Muscle layer of duodenum (tissue), 2 donors: ENCODE results near the gene A1CF.
"Not testable (repeated sequence)": the region's sequence is repeated elsewhere in the genome, so short reads cannot be mapped to it uniquely, and the experiment has no call there.

Experiments
- H3K27ac ChIP-seq: one replicate; pipeline ENCODE4 v1.7.0; 2013; ENCODE audit warnings: mild to moderate bottlenecking, low read length
- H3K27me3 ChIP-seq: one replicate; pipeline ENCODE4 v1.7.0; 2013; ENCODE audit warnings: low read depth, mild to moderate bottlenecking, control low read depth, low read length
- H3K36me3 ChIP-seq, 2 donors: one replicate each; pipeline ENCODE4 v1.7.0; 2013; ENCODE audit warnings: low read length in 2 of 2, control low read depth in 1 of 2, mild to moderate bottlenecking in 1 of 2; ENCODE audit not compliant: insufficient read depth in 2 of 2, control insufficient read depth in 1 of 2
- H3K4me1 ChIP-seq, 2 donors: one replicate each; pipeline ENCODE4 v1.7.0; 2013; ENCODE audit warnings: low read length in 2 of 2, mild to moderate bottlenecking in 2 of 2, control low read depth in 1 of 2, moderate library complexity in 1 of 2; ENCODE audit not compliant: insufficient read depth in 2 of 2, control insufficient read depth in 1 of 2
- H3K4me3 ChIP-seq, 2 donors: one replicate each; pipeline ENCODE4 v1.7.0; 2013; ENCODE audit warnings: low read length in 2 of 2, low read depth in 1 of 2, mild to moderate bottlenecking in 1 of 2
- H3K9me3 ChIP-seq, 2 donors: one replicate each; pipeline ENCODE4 v1.7.0; 2013; ENCODE audit warnings: low read length in 2 of 2, control low read depth in 1 of 2, mild to moderate bottlenecking in 1 of 2; ENCODE audit not compliant: control insufficient read depth in 1 of 2
- donor health status: healthy.

A1CF gene

DNA sequence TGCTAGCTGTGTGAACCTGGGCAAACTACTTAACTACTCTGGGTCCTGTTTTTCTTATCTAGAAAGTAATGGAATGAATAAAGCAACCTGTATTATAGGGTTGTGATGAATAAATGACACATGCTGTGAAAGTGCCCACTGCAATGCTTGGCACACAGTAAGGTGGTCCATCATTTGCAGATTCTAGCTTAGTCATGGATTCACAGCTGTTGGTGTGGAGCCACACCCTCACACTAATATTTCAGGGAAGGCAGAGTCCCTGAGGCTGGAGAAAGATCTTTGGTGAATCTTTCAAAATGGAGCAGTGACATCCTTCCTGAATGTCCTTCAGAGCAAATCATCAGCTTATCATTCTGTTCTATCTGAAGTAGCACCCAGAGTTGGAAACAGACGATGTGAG is 60.6 kb downstream of the A1CF start:
- Histone ChIP-seq H3K4me3 (no peak overlapping the region), H3K27ac (no peak overlapping the region), H3K27me3 (no peaks in the 10 kb centered on the region), H3K4me1 (no peaks in the 10 kb centered on the region), H3K36me3 (no peaks in the 10 kb centered on the region), H3K9me3 (no peaks in the 10 kb centered on the region)

DNA sequence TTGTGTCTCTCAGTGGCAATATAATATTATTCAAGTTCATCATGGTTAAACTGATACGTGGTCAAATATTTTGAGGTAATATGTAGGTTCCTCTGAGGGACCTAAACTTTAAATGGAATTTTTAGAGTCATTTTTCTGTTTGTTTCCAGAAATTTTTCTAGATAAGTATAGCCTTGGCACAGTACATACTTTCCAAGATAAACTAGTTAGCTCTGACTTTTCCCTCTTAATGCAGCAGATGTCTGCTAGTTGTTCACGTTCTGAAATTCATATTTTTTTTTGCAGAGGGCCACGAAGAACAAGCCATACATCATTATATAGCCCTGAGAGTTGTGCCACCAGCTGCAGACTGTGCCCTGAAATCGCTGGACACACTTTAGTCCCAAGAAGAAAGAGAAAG is 61.6 kb downstream of the A1CF start:
- Histone ChIP-seq H3K36me3 (no peaks in the 10 kb centered on the region), H3K4me3 (no peak overlapping the region), H3K27me3 (no peaks in the 10 kb centered on the region), H3K27ac (no peak overlapping the region), H3K9me3 (no peaks in the 10 kb centered on the region), H3K4me1 (no peaks in the 10 kb centered on the region)

DNA sequence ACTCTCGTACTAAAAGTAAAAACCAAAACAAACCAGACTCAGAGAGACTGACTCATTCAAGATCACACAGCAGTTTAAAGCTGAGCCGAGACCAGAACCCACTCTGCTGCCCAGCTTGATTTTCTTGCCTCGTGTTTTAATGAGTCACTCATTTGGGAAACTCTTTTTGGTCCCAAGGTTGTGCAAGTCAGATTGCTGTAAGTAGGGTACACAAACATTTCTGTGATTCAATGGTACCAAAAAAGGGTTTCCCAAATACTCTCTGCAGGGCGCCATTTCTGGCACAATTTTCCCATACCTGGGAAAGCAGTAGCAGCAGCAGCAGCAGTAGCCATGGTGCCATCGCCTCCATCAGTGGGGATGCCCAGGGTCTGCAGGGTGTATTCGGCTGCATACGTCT is 75.8 kb downstream of the A1CF start:
- H3K27ac ChIP-seq, result no peak overlapping the region
- H3K9me3 ChIP-seq, result no peaks in the 10 kb centered on the region
- no peaks in the 10 kb centered on the region for H3K4me1 ChIP-seq

DNA sequence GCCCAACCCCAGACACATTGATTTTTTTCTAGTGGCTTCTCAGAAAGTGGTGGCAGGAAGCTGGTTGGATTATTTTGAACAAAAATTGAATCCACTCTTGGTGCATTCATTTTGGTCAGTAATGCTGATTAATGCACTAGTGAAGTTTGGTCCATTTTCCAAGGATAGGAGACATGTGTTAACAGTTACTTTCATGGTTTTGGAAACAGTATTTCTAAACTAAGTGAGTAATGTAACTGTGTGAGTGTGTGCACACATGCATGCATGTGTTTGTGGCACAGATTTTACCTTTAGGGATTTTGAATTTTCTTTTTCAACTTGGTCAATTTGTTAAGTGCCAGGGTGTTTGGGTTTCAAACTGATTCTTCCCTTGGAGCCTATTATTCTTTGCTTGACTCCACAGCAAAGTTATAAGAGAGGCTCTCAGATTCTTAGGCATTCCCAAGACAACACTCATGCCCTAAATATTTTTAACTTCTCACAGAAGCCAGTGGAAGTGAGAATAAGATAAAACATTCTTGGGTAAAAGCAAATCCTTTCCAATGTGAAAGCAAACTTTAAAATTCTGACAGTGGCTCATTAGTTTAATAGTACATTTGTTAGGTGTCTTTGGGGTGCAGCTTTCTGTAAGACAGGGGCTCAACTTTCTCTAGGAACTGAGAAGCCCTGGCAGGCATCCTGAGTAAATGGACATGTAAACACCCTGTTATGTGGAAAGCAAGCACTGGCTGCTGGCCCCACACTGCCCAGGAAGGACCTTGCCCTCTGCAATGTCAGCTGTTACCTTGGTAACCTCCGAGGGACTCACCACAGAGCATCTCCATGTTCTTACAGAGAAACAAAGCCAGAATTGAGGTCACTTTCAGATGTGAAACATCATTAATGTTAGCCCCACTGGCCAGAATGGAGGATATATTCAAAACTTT is 77.3 kb downstream of the A1CF start:
- Histone ChIP-seq H3K27ac (no peak overlapping the region), H3K9me3 (no peaks in the 10 kb centered on the region), H3K27me3 (no peaks in the 10 kb centered on the region), H3K36me3 (no peaks in the 10 kb centered on the region), H3K4me3 (no peak overlapping the region), H3K4me1 (no peaks in the 10 kb centered on the region)

More for the DNA sequence above, 75.8 kb downstream of the A1CF start:
- Histone ChIP-seq H3K36me3 (no peaks in the 10 kb centered on the region), H3K4me3 (no peak overlapping the region), H3K27me3 (no peaks in the 10 kb centered on the region)

DNA sequence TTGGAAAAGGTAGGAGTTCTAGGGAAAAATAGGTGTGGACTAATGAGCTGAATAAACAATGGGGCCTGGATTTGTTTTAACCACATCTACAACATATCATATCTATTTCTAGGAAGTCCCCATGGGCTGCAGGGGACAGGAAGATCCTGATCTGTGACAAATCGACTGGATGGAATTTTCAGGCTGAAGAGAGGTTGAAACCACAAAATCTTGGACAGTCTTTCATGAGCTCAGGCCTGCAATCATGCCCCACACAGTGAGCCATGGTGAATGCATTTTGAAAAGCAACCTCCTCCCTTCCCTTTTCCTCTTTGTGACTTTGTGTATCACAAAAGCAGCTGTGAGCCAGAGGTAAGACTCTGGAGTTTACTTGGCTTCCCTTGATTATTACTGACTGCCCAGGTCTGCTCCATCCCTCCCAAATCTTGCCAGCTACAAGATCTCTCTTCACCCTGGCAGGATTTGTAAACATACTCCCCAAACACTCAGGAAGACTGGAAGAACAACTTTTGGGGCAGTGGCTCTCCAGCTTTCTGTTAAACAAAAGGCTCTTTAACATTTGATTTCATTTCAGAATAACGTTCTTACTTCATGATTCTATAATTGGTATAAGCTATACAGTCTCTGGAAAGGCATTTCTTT is 79.3 kb downstream of the A1CF start:
- no peaks in the 10 kb centered on the region for H3K9me3 ChIP-seq
- no peaks in the 10 kb centered on the region for H3K4me1 ChIP-seq
- no peak overlapping the region for H3K27ac ChIP-seq
- H3K27me3 ChIP-seq, result no peaks in the 10 kb centered on the region
- no peaks in the 10 kb centered on the region for H3K36me3 ChIP-seq
- no peak overlapping the region for H3K4me3 ChIP-seq

- H3K4me3 ChIP-seq, result no peak overlapping the region
- no peak overlapping the region for H3K27ac ChIP-seq
- H3K36me3 ChIP-seq, result no peaks in the 10 kb centered on the region
- H3K4me1 ChIP-seq, result no peaks in the 10 kb centered on the region
- H3K27me3 ChIP-seq, result no peaks in the 10 kb centered on the region
- no peaks in the 10 kb centered on the region for H3K9me3 ChIP-seq
Measured at GRCh38 chr10:50799595-50799994, 85.8 kb downstream of the A1CF start.

DNA sequence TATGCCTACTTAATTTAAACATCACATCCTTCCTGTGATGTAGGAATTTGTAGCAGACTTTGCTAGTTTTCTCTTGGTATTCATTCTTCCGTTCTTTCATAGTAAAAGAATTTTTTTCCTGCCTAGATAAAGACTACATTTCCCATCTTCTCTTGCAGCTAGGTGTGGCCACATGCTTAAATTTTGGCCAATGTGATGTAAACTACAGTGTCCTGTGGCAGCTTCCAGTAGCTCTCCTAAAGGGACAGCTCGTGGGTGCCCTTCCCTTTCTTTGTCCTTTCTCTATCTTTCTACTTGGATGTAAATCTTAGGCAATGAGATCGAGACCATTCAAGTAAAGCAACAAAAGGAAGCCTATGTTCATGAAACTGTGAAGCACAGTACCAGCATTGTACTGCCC is 87.1 kb downstream of the A1CF start:
- Histone ChIP-seq H3K9me3 (no peaks in the 10 kb centered on the region), H3K27ac (no peak overlapping the region), H3K4me3 (no peak overlapping the region), H3K36me3 (no peaks in the 10 kb centered on the region), H3K4me1 (no peaks in the 10 kb centered on the region), H3K27me3 (no peaks in the 10 kb centered on the region)

DNA sequence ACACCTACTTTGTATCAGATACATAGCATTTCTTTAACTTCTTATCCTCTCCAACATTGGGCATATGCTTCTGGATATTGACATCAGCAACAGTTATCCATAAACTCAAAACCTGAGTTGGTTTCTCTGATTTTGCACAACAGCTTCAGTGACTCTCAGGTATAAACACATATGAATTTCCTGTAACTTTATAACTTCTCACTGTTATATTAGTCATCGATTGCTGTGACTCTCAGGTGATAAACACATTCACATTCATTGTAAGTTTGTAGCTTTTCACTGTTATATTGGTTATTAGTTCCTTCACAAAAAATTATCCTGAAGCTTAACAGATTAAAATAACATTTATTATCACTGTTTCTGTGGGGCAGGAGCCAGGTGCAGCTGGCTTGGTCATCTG is 88.7 kb downstream of the A1CF start:
- H3K36me3 ChIP-seq, result no peaks in the 10 kb centered on the region

GRCh38 chr10:50794490-50794889 is 90.9 kb downstream of the A1CF start:
- no peak overlapping the region for H3K4me3 ChIP-seq
- no peaks in the 10 kb centered on the region for H3K36me3 ChIP-seq

More for the DNA sequence above, 88.7 kb downstream of the A1CF start:
- Histone ChIP-seq H3K9me3 (no peaks in the 10 kb centered on the region), H3K4me3 (no peak overlapping the region), H3K27me3 (no peaks in the 10 kb centered on the region), H3K4me1 (no peaks in the 10 kb centered on the region), H3K27ac (no peak overlapping the region)

DNA sequence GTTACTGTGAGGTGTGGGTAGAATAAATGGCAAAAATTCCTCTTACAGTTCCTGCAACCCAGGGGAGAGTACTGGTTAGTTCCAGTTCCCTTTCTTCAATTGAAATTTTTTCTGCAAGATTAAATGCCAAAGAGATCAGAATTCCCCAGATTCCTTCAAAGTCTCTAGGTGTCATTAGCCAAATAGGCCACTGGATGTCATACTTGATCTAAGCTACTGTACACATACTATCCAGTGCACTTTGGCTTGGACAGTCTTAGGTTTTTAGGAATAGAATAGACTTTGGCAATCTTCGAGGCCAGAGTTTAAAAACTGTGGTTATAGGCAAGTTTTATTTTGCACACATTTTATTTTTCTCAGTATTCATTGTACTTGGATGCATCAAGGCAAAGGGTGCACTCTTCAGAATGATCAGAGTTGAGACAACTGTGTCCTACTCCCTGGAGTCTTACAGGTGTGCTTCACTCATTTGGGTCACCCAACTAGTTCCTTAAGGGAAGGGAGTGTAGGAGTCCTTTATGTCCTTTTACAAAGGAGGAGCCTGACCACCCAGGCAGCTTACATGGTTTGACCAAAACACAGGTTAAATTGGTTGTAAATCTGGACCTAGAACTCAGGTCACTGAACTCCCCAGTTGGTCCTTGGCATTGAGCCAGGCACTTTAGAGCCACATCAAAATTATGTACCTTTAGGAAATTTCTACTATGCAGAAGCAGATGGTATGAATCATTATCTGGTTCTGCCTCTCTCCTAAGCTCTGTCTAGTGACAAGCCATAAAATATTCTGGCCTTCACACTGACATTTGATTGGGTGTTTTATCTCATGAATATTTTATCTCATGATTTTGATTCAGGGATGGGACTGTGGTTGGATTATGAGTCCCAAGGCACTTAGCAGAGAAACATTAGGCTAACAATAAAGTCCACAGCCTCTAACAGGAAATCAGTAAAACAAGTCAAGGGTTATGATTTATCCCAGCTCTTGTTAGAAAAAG is 96.2 kb downstream of the A1CF start:
- no peak overlapping the region for H3K4me3 ChIP-seq
- no peaks in the 10 kb centered on the region for H3K4me1 ChIP-seq
- no peak overlapping the region for H3K27ac ChIP-seq
- H3K36me3 ChIP-seq, result no peaks in the 10 kb centered on the region
- H3K9me3 ChIP-seq, result no peaks in the 10 kb centered on the region
- no peaks in the 10 kb centered on the region for H3K27me3 ChIP-seq

More at GRCh38 chr10:50794490-50794889, 90.9 kb downstream of the A1CF start:
- Histone ChIP-seq H3K4me1 (no peaks in the 10 kb centered on the region), H3K9me3 (no peaks in the 10 kb centered on the region), H3K27me3 (no peaks in the 10 kb centered on the region), H3K27ac (no peak overlapping the region)

DNA sequence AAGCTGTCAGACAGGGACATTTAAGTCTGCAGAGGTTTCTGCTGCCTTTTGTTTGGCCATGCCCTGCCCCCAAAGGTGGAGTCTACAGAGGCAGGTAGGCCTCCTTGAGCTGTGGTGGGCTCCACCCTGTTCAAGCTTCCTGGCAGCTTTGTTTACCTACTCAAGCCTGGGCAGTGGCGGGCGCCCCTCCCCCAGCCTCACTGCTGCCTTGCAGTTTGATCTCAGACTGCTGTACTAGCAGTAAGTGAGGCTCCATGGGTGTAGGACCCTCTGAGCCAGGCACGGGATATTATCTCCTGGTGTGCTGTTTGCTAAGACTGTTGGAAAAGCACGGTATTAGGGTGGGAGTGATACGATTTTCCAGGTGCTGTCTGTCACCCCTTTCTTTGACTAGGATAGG is 97.5 kb downstream of the A1CF start:
- H3K36me3 ChIP-seq, H3K4me1 ChIP-seq, H3K27me3 ChIP-seq, H3K4me3 ChIP-seq, H3K27ac ChIP-seq, H3K9me3 ChIP-seq: not testable (repeated sequence)
